Measurements from ENCODE around the gene RFFL.

- no peak for TF ChIP-seq EZH2 (IDR thresholded peaks at IDR 0.05; ENCODE audit: insufficient read depth, poor library complexity, severe bottlenecking)
- no peak for TF ChIP-seq EZH2phosphoT487 (IDR thresholded peaks at IDR 0.05; ENCODE audit: insufficient read depth, low read depth)
These were observed 40.0 kb downstream of the RFFL start for GRCh38 chr17:35023538-35023937.
